Measurements from ENCODE around the gene HYCC1.

The HYCC1 gene

DNA sequence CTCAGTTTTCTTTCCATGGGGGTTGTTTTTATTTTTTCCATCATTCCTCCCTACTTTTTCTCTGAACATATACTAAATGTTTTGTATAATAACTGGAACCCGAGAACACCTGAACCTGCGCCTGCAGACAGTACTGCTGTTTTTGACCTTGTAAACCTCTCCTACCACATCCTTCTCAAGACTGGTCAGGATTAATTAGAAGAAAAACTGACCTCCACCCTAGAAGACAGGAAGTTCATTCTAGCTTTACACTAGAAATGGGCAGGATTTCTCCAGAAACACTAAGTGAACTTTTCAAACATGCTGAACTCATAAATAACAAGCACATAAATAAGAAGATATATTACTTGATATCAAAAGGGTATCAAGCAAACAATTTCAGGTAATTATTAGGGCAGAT lies 751 bp upstream of the HYCC1 start:
- TF ChIP-seq, protein P1, sequence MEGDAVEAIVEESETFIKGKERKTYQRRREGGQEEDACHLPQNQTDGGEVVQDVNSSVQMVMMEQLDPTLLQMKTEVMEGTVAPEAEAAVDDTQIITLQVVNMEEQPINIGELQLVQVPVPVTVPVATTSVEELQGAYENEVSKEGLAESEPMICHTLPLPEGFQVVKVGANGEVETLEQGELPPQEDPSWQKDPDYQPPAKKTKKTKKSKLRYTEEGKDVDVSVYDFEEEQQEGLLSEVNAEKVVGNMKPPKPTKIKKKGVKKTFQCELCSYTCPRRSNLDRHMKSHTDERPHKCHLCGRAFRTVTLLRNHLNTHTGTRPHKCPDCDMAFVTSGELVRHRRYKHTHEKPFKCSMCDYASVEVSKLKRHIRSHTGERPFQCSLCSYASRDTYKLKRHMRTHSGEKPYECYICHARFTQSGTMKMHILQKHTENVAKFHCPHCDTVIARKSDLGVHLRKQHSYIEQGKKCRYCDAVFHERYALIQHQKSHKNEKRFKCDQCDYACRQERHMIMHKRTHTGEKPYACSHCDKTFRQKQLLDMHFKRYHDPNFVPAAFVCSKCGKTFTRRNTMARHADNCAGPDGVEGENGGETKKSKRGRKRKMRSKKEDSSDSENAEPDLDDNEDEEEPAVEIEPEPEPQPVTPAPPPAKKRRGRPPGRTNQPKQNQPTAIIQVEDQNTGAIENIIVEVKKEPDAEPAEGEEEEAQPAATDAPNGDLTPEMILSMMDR (IDR thresholded peaks at IDR 0.05; ENCODE audit: extremely low read depth, missing control alignments): no peak
- DNase-seq (ENCODE audit: low spot score): no peak

DNA sequence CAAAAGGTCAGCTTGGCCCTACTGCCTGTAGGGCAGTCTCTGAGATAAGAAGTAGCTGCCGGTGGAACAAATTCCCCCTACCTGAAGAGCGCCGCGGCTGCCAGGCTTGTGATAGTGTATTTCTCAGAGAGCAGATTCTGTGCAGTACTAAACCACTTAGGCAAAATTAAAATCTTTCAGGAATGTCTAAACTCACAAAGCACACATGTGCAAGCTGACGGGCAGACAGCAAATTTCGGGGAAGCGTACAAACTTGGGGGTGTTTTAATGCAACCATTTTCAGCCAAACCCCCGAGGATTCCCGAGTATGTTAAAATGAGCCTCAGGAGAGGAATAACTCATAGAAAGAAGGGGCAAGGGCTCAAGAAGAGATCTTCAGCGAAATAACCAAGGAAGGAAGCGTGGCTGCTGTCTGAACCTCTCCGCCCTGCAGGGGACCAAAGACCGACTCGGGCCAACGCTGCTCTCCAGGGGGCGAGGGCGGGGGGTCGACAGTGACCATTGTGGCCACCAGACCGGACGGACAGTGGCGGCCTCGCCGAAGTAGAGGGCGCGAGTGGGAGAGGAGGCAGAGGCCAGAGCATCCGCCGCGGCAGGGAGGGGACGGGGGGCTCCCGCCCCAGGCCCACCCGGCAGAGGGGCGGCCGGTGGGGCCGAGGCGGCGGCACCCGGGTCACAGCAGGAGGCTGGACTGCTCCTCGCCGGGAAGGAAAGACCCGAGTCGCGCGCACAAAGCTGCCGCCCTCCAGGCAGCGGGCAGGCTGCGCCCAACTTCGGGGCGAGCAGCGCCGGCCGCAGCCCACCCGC lies 819 bp downstream of the HYCC1 start:
- DNase-seq (ENCODE audit: low spot score): no peak
- TF ChIP-seq, protein P1 (IDR thresholded peaks at IDR 0.05; ENCODE audit: extremely low read depth, missing control alignments): peak; percentile 17

DNA sequence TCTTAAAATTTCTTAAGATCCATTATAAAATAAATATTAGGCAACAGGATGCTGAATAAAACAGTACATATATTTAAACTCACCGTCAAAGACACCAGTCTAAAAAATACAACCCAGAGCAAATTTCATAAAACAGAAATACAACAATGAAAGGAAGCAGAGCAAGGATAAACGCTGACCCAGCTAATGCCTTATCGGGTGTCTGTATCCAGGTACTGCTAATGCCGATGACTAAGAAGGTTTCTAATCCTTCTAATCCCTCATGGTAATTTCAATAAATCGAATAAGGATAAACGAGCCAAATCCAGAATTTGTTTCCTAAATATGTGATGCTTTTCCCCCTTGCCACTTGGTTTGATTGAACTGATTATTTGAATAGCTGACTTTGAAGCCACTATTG lies 1.7 kb downstream of the HYCC1 start:
- no peak for DNase-seq (ENCODE audit: low spot score)
- TF ChIP-seq, protein P1 (IDR thresholded peaks at IDR 0.05; ENCODE audit: extremely low read depth, missing control alignments): no peak

DNA sequence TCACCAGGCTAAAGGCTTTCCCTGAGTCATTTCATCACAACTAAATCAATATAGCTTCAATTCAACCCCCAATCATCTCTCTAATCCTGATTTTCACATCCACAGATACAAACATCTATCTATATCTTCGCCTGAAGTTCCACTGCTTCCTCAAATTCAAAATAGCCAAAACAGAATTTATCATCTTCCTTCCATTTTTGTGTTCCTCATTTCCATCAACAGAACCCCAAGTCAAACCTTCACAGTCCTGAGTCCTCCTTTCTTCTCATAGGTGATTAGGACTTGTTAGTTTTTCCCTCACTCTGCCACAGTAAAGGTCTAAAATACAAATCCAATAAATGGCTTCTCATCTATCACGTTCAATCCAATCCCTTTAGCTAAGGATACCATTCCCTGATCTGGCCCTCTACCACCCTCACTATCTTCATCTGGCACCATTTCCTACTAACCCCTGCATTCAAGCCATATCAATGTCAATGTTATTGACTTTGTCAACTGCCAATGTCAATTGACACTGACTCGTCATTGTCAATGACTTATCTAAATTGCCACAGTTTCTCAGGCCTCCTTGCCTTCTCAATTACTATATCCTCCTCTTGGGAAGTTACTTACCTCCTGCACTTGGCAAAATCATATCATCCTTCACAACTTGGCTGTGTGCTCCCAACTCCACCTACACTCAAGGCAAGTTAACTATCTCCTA lies 2.6 kb downstream of the HYCC1 start:
- TF ChIP-seq, protein P1 (IDR thresholded peaks at IDR 0.05; ENCODE audit: extremely low read depth, missing control alignments): no peak
- no peak for DNase-seq (ENCODE audit: low spot score)

DNA sequence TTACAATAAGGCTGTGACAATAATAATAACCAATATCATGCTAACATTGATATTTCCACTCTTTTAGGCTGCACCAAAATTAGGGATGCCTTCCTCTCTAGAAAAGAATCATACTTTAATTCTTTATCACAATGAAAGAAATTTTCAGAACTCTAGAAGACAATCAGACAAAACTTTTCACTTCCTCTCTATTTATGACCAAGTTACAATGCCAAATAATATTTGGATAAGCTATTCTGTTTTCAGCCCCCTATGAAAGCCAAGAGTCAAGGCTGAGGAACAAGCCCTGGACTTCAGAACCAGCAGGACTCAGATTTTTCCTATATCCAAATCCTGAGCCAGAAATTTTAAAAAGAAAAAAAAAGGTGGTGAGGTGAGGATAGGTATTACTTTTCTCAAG lies 4.6 kb downstream of the HYCC1 start:
- TF ChIP-seq, protein P1 (IDR thresholded peaks at IDR 0.05; ENCODE audit: extremely low read depth, missing control alignments): no peak

DNA sequence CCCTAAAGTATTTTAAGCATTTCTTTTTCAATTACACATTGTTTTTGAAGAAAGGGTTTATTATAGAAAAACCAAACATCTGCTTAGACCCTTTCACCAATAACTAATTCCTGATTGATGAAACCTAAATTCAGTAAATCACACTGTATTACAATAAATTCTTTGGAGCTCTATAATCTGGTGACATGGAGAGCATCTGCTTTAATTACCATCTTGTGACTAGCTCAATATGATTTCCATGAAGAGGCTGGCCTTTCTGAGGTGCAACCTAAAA lies 9.7 kb downstream of the HYCC1 start:
- no peak for DNase-seq (ENCODE audit: low spot score)
- TF ChIP-seq, protein P1 (IDR thresholded peaks at IDR 0.05; ENCODE audit: extremely low read depth, missing control alignments): no peak

More for the DNA sequence above, 4.6 kb downstream of the HYCC1 start:
- no peak for DNase-seq (ENCODE audit: low spot score)

DNA sequence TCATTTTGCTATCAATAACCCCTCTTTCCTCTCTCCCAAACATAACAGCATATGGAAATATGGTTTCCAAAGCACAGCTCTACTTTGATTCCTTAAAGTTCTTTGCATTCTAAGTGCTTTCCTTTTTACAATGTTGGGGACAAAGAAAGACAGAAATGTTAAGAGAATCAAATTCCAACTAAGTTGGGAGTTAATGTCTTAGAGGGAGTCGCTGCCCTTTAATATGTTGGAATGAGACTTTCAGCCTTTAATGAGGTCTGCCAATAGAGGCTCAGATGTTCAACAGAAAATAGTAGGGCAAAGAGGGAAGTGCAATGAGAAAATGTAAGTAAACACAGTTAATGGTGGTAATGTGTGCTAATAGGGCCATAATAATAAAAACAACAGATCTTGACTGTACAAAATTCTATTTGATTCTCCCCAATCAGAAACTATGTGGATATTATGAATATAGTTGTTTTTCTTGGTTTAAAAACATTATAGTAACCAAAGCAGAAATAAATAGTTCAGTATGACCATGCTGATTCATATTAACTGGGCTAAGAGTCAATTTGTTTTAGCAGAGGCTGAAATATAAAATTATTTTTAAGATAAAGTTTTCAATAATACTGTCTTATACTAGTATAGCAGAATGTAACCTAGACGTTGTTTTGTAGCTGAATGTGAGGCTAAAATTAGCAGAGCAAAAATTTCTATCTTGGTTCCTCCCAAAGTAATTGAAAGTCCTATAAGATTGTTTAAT lies 10.3 kb downstream of the HYCC1 start:
- no peak for DNase-seq (ENCODE audit: low spot score)
- TF ChIP-seq, protein P1 (IDR thresholded peaks at IDR 0.05; ENCODE audit: extremely low read depth, missing control alignments): no peak

Data from GM20000 (cell line).